Muscle layer of colon (tissue), 2 donors: ENCODE data around the gene ROBO3.

Source experiments
- H3K27ac ChIP-seq: one replicate; pipeline ENCODE4 v1.7.0; 2013; ENCODE audit warnings: low read depth, mild to moderate bottlenecking, low read length, moderate library complexity
- H3K27me3 ChIP-seq, 2 donors: one replicate each; pipeline ENCODE4 v1.7.0; 2013; ENCODE audit warnings: low read length in 2 of 2, mild to moderate bottlenecking in 2 of 2; ENCODE audit not compliant: insufficient read depth in 2 of 2, control insufficient read depth in 1 of 2
- H3K36me3 ChIP-seq: one replicate; pipeline ENCODE4 v1.7.0; 2013; ENCODE audit warnings: mild to moderate bottlenecking, low read length; ENCODE audit not compliant: insufficient read depth
- H3K4me1 ChIP-seq: one replicate; pipeline ENCODE4 v1.7.0; 2013; ENCODE audit warnings: mild to moderate bottlenecking, low read length; ENCODE audit not compliant: insufficient read depth
- H3K4me3 ChIP-seq, 2 donors: one replicate each; pipeline ENCODE4 v1.7.0; 2013; ENCODE audit warnings: low read length in 2 of 2, low read depth in 1 of 2, mild to moderate bottlenecking in 1 of 2, moderate library complexity in 1 of 2
- H3K9ac ChIP-seq: one replicate; pipeline ENCODE4 v1.7.0; 2013; ENCODE audit warnings: low read length
- H3K9me3 ChIP-seq: one replicate; pipeline ENCODE4 v1.7.0; 2013; ENCODE audit warnings: mild to moderate bottlenecking, low read length
- donor health status: abdominal sarcoma.
- donor health status: Adenocarcinoma of cecum.

Gene ROBO3

DNA sequence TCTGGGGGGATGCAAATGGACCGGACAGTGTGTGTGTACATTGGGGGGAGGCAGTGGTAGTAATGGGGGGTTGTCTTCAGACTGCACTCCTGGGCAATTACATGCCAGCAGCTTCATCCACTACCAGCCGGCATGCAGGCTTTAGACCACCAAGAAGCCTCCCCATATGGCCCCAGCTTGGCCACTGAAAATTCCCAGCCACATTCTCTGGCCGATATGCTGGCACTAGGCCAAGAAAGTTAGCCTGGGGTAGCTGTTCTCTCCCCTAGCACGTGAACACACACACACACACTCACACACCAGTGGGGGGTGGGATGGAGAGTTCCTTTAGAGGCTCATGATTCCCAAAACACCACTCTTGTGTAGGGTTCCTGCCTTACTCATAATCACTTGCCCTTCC lies 3.6 kb upstream of the ROBO3 start:
- H3K9me3 ChIP-seq, result no peaks in the 10 kb centered on the region
- H3K27me3 ChIP-seq, result peaks cover 44 to 56% of the 10 kb centered on the region in 2 donors
- H3K4me3 ChIP-seq, result no peak overlapping the region
- no peaks in the 10 kb centered on the region for H3K36me3 ChIP-seq
- no peak overlapping the region for H3K27ac ChIP-seq
- H3K4me1 ChIP-seq, result peaks cover 26% of the 10 kb centered on the region
- no peak overlapping the region for H3K9ac ChIP-seq

- no peak overlapping the region for H3K27ac ChIP-seq
- H3K4me3 ChIP-seq, result peak overlapping the region in 1 of 2 donors; percentile 39
- peaks cover 59 to 72% of the 10 kb centered on the region in 2 donors for H3K27me3 ChIP-seq
- H3K9me3 ChIP-seq, result no peaks in the 10 kb centered on the region
- no peak overlapping the region for H3K9ac ChIP-seq
- peaks cover 27% of the 10 kb centered on the region for H3K4me1 ChIP-seq
- no peaks in the 10 kb centered on the region for H3K36me3 ChIP-seq
Measured at GRCh38 chr11:124863137-124863825, 2.0 kb upstream of the ROBO3 start.

- Histone ChIP-seq H3K9me3 (no peaks in the 10 kb centered on the region), H3K9ac (no peak overlapping the region), H3K27ac (no peak overlapping the region), H3K36me3 (no peaks in the 10 kb centered on the region), H3K27me3 (peaks cover 64 to 77% of the 10 kb centered on the region in 2 donors), H3K4me1 (peaks cover 27% of the 10 kb centered on the region), H3K4me3 (peak overlapping the region in 1 of 2 donors; percentile 39)
Measured at GRCh38 chr11:124863826-124864165, 1.4 kb upstream of the ROBO3 start.

GRCh38 chr11:124864176-124864891 lies 898 bp upstream of the ROBO3 start:
- Histone ChIP-seq H3K36me3 (no peaks in the 10 kb centered on the region), H3K9ac (no peak overlapping the region), H3K4me1 (peaks cover 27% of the 10 kb centered on the region), H3K27ac (no peak overlapping the region), H3K27me3 (peaks cover 69 to 78% of the 10 kb centered on the region in 2 donors), H3K4me3 (no peak overlapping the region), H3K9me3 (no peaks in the 10 kb centered on the region)

DNA sequence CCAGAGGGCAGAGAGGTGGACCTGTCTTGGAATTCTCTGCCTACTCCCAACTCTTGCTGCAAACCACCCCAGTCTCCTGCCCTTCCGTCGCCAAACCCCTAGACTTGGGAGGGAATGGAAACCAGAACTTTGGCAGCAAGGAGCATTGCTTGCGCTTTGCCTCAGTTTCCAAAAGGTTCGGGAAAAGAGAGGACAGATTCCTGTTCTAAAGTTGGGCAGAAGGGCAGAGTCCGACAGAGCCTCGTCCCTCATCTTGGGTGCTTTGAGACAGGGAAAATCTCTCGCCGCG lies 396 bp upstream of the ROBO3 start:
- Histone ChIP-seq H3K27ac (no peak overlapping the region), H3K9me3 (no peaks in the 10 kb centered on the region), H3K4me3 (no peak overlapping the region), H3K4me1 (peaks cover 27% of the 10 kb centered on the region), H3K9ac (no peak overlapping the region), H3K27me3 (peaks cover 74 to 83% of the 10 kb centered on the region in 2 donors), H3K36me3 (no peaks in the 10 kb centered on the region)

DNA sequence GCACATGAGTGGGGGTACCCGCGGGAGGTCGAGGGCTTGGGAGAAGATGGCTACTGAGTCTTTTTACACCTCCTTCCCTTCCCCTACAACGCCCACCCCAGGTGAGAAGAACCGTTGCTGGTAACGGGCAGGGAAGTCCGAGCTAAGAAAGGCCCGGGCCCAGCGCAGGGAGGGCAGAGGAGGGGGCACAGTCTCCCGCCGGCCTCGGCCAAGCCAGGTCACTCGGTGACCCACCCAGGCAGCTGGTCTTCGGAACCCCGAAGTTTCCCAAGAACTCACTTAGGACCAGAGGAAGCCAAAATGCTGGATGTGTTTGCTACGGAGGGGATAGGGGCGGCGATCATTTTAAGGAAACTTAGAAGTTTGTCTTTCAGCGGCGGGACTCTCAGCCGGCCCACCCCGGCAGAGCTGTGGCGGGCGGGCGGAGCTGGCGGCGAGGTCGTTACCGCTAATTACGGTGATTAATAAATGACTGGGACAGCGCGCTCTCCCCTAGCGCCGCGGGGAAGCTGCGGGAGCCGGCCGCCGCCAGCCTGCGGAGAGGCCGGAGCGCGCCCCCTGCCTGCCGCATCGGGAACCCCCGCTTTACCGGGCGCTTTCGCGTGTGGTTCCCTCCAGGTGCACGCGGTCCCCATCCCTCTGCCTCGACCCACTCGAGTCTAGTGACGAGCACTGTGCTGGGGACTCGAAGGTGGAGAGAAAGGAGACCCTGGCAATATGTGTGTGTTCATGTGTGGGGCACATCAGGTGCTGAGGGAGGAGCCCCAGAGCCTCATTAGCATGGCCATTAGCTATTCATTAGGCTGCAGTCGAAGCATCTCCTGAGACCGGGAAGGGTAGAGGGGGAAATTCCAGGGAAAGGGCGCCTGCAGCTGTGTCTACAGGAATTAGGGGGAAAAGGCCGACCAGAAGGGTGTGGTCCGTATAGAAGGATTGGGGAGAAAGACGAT lies 945 bp downstream of the ROBO3 start:
- Histone ChIP-seq H3K9me3 (no peaks in the 10 kb centered on the region), H3K4me3 (peak overlapping the region; percentile 16 to 23), H3K27me3 (peaks cover 83 to 95% of the 10 kb centered on the region in 2 donors), H3K9ac (no peak overlapping the region), H3K36me3 (no peaks in the 10 kb centered on the region), H3K27ac (no peak overlapping the region), H3K4me1 (peaks cover 27% of the 10 kb centered on the region)

GRCh38 chr11:124867700-124868099 lies 2.5 kb downstream of the ROBO3 start:
- Histone ChIP-seq H3K27me3 (peaks cover 75 to 87% of the 10 kb centered on the region in 2 donors), H3K27ac (no peak overlapping the region), H3K9me3 (no peaks in the 10 kb centered on the region), H3K9ac (no peak overlapping the region), H3K4me1 (peaks cover 27% of the 10 kb centered on the region), H3K36me3 (no peaks in the 10 kb centered on the region), H3K4me3 (no peak overlapping the region)

GRCh38 chr11:124868331-124869274 lies 3.4 kb downstream of the ROBO3 start:
- Histone ChIP-seq H3K27me3 (peaks cover 69 to 84% of the 10 kb centered on the region in 2 donors), H3K4me3 (no peak overlapping the region), H3K9ac (no peak overlapping the region), H3K36me3 (no peaks in the 10 kb centered on the region), H3K27ac (no peak overlapping the region), H3K9me3 (no peaks in the 10 kb centered on the region), H3K4me1 (peaks cover 20% of the 10 kb centered on the region)

- Histone ChIP-seq H3K27ac (no peak overlapping the region), H3K4me1 (peaks cover 18% of the 10 kb centered on the region), H3K27me3 (peaks cover 62 to 82% of the 10 kb centered on the region in 2 donors), H3K9me3 (no peaks in the 10 kb centered on the region), H3K36me3 (no peaks in the 10 kb centered on the region), H3K9ac (no peak overlapping the region), H3K4me3 (no peak overlapping the region)
Measured at GRCh38 chr11:124869331-124869730, 4.1 kb downstream of the ROBO3 start.

- no peaks in the 10 kb centered on the region for H3K9me3 ChIP-seq
- H3K27me3 ChIP-seq, result peaks cover 56 to 82% of the 10 kb centered on the region in 2 donors
- no peak overlapping the region for H3K9ac ChIP-seq
- H3K27ac ChIP-seq, result no peak overlapping the region
- H3K4me1 ChIP-seq, result peaks cover 16% of the 10 kb centered on the region
- H3K36me3 ChIP-seq, result no peaks in the 10 kb centered on the region
- no peak overlapping the region for H3K4me3 ChIP-seq
Measured at GRCh38 chr11:124869856-124870387, 4.7 kb downstream of the ROBO3 start.
